Esophagus muscularis mucosa (tissue), 4 donors: ENCODE results near the gene PPHLN1. TPM values are rescaled to one million over a fixed set of nuclear protein-coding genes. Genes with fewer than 3 reads are reported as not detected.

Experiments
- DNase-seq: peaks from one replicate; pipeline ENCODE4 v3.0.0-alpha.2; 2017; ENCODE audit errors: extremely low spot score
- H3K27ac ChIP-seq, 4 donors: fragments of 200-600 bp; sonication (generic); replicated peaks in 1 of 4; 1 replicate in 3 of 4; 2 replicates in 1 of 4; pipeline ENCODE4 v1.5.1; 2016 to 2019; ENCODE audit warnings: mild to moderate bottlenecking in 1 of 4
- H3K27me3 ChIP-seq, 4 donors: fragments of 200-600 bp; sonication (generic); one replicate each; pipeline versions ENCODE4 v1.5.1 to v1.6.0; 2016 to 2019
- H3K36me3 ChIP-seq, 4 donors: fragments of 200-600 bp; sonication (generic); one replicate each; pipeline ENCODE4 v1.5.1; 2016 to 2019
- H3K4me1 ChIP-seq, 4 donors: fragments of 200-600 bp; sonication (generic); one replicate each; pipeline ENCODE4 v1.5.1; 2016 to 2019
- H3K4me3 ChIP-seq, 4 donors: fragments of 200-600 bp; sonication (generic); 1 replicate in 2 of 4; 2 replicates in 2 of 4; pipeline ENCODE4 v1.5.1; 2016 to 2019; ENCODE audit warnings: mild to moderate bottlenecking in 4 of 4, moderate library complexity in 1 of 4
- H3K9me3 ChIP-seq, 4 donors: fragments of 200-600 bp; sonication (generic); 1 replicate in 3 of 4; 2 replicates in 1 of 4; pipeline ENCODE4 v1.5.1; 2016 to 2019
- CTCF ChIP-seq, 3 experiments: fragments of 200-600 bp in 2 of 3; fragments of 450-650 bp in 1 of 3; sonication (generic) in 2 of 3; IDR thresholded peaks; one replicate each; pipeline ENCODE4 v1.5.1; 2017 to 2019; ENCODE audit warnings: antibody characterized with exemption in 3 of 3, mild to moderate bottlenecking in 2 of 3, moderate library complexity in 1 of 3
- EP300 ChIP-seq: sonication (generic); formaldehyde crosslinking; IDR thresholded peaks from one replicate; pipeline ENCODE4 v1.6.1; 2017; ENCODE audit warnings: antibody characterized with exemption
- POLR2A ChIP-seq: fragments of 450-650 bp; IDR thresholded peaks from one replicate; pipeline ENCODE4 v1.6.1; 2017; ENCODE audit warnings: antibody characterized with exemption, moderate library complexity, mild to moderate bottlenecking, low read depth
- POLR2AphosphoS5 ChIP-seq, 2 donors: sonication (generic); formaldehyde crosslinking; IDR thresholded peaks; one replicate each; pipeline ENCODE4 v1.6.1; 2017; ENCODE audit warnings: antibody characterized with exemption in 2 of 2
- WGBS: methylation state at CpG from one replicate; pipeline ENCODE4 v1.1.5; 2018; 5-methylcytosine and 5-hydroxymethylcytosine counted together
- intact Hi-C: fragments of 100-400 bp; cut with DNase I; formaldehyde crosslinking; loops from one replicate; pipeline ENCODE4 v1.15.1; 2023
- total RNA-seq, 4 donors: library from RNA; depleted of rRNA; stranded (reverse); fragments of >200 nt; gene quantifications; one replicate each; pipeline versions ENCODE4 v1.1.0 to v1.2.1, GENCODE V29; 2016

Gene PPHLN1
- total RNA-seq, 4 donors from 2014 or later, result 40.0 to 45.3 (median 42.1) TPM

GRCh38 chr12:42396473-42397259 is 70.7 kb downstream of the PPHLN1 start:
- no peak for DNase-seq
- Histone ChIP-seq H3K9me3 (no peaks in the 10 kb centered on the region), H3K27ac (no peak overlapping the region), H3K4me3 (no peak overlapping the region), H3K4me1 (peaks cover 0 to 5% (median 0%) of the 10 kb centered on the region in 4 donors), H3K36me3 (peaks cover 6 to 36% (median 10%) of the 10 kb centered on the region in 4 donors), H3K27me3 (no peaks in the 10 kb centered on the region)
- intact Hi-C loops, result loop anchor here (10.0 kb wide), 1 partner anchor 78 kb away; no protein-coding TSS in a partner anchor
- TF ChIP-seq POLR2A, result no peak
- no peak for TF ChIP-seq EP300
- no peak for TF ChIP-seq POLR2AphosphoS5 (IDR thresholded peaks at IDR 0.05)
- no peak for TF ChIP-seq CTCF (IDR thresholded peaks at IDR 0.05)
- 82% methylated on average over 3 of the region's 3 CpGs for WGBS

GRCh38 chr12:42402821-42403411 is 76.9 kb downstream of the PPHLN1 start:
- Histone ChIP-seq H3K27ac (no peak overlapping the region), H3K36me3 (peaks cover 0 to 39% (median 15%) of the 10 kb centered on the region in 4 donors), H3K27me3 (no peaks in the 10 kb centered on the region), H3K4me3 (no peak overlapping the region), H3K4me1 (no peaks in the 10 kb centered on the region), H3K9me3 (no peaks in the 10 kb centered on the region)
- intact Hi-C loops, result no loop called here
- DNase-seq, result no peak
- TF ChIP-seq POLR2A, result no peak
- TF ChIP-seq CTCF (IDR thresholded peaks at IDR 0.05), result no peak
- no peak for TF ChIP-seq EP300
- no peak for TF ChIP-seq POLR2AphosphoS5 (IDR thresholded peaks at IDR 0.05)

- H3K36me3 ChIP-seq, result peaks cover 0 to 8% (median 2%) of the 10 kb centered on the region in 4 donors
- no peak for DNase-seq
- TF ChIP-seq POLR2A (no peak), EP300 (no peak), CTCF (IDR thresholded peaks at IDR 0.05) (no peak), POLR2AphosphoS5 (IDR thresholded peaks at IDR 0.05) (no peak)
- no peak overlapping the region for H3K27ac ChIP-seq
- no peaks in the 10 kb centered on the region for H3K9me3 ChIP-seq
- WGBS, result 92% methylated on average over 1 of the region's 1 CpG
- no peaks in the 10 kb centered on the region for H3K27me3 ChIP-seq
- no peaks in the 10 kb centered on the region for H3K4me1 ChIP-seq
- no peak overlapping the region for H3K4me3 ChIP-seq
- intact Hi-C loops, result no loop called here
Measured at GRCh38 chr12:42407306-42407705, 81.3 kb downstream of the PPHLN1 start.

- Histone ChIP-seq H3K9me3 (no peaks in the 10 kb centered on the region), H3K36me3 (peaks cover 0 to 5% (median 2%) of the 10 kb centered on the region in 4 donors), H3K4me1 (no peaks in the 10 kb centered on the region), H3K4me3 (no peak overlapping the region), H3K27me3 (no peaks in the 10 kb centered on the region), H3K27ac (no peak overlapping the region)
- TF ChIP-seq POLR2A (no peak), POLR2AphosphoS5 (IDR thresholded peaks at IDR 0.05) (no peak), CTCF (IDR thresholded peaks at IDR 0.05) (no peak), EP300 (no peak)
- 82% methylated on average over 2 of the region's 2 CpGs for WGBS
- DNase-seq, result no peak
- intact Hi-C loops, result no loop called here
Measured at GRCh38 chr12:42409471-42409870, 83.5 kb downstream of the PPHLN1 start.
